Astrocyte (in vitro differentiated cells and primary cell): Measurements from ENCODE around the gene PRDM15. TPM values are rescaled to one million over a fixed set of nuclear protein-coding genes. Genes with fewer than 3 reads are reported as not detected.

ENCODE experiments used
- DNase-seq: peaks from one replicate; pipeline ENCODE4 v3.0.0-alpha.2; 2010; ENCODE audit warnings: low read depth
- FAIRE-seq: peaks from 2 replicates; lab custom pipeline; 2011; peaks lifted over from hg19 to GRCh38; lab: Jason Lieb, UNC
- H2AFZ ChIP-seq: 2 replicates; pipeline ENCODE4 v1.6.0; 2012; ENCODE audit warnings: low read depth, low read length, inconsistent platforms
- H3K27ac ChIP-seq: 2 replicates; pipeline ENCODE4 v1.5.1; 2011; ENCODE audit warnings: low read depth, low read length, inconsistent platforms
- H3K27me3 ChIP-seq: 2 replicates; pipeline ENCODE4 v1.6.0; 2011; ENCODE audit warnings: low read length, inconsistent platforms; ENCODE audit not compliant: insufficient read depth
- H3K36me3 ChIP-seq: 2 replicates; pipeline ENCODE4 v1.5.1; 2011; ENCODE audit warnings: low read length, inconsistent platforms; ENCODE audit not compliant: insufficient read depth
- H3K4me1 ChIP-seq: 2 replicates; pipeline ENCODE4 v1.5.1; 2011; ENCODE audit warnings: low read length, inconsistent platforms; ENCODE audit not compliant: insufficient read depth
- H3K4me2 ChIP-seq: 2 replicates; pipeline ENCODE4 v1.6.0; 2012; ENCODE audit warnings: low read length, inconsistent platforms
- H3K4me3 ChIP-seq: 2 replicates; pipeline ENCODE4 v1.5.1; 2011; ENCODE audit warnings: low read depth, mild to moderate bottlenecking, low read length, inconsistent platforms; ENCODE audit not compliant: insufficient read depth
- H3K79me2 ChIP-seq: 2 replicates; pipeline ENCODE4 v1.6.0; 2012; ENCODE audit warnings: mild to moderate bottlenecking, low read length, inconsistent platforms; ENCODE audit not compliant: insufficient read depth
- H3K9ac ChIP-seq: 2 replicates; pipeline ENCODE4 v1.6.0; 2012; ENCODE audit warnings: mild to moderate bottlenecking, low read length, inconsistent platforms
- H3K9me3 ChIP-seq: 2 replicates; pipeline ENCODE4 v1.5.1; 2012; ENCODE audit warnings: low read depth, mild to moderate bottlenecking, low read length, inconsistent platforms; ENCODE audit not compliant: insufficient read depth
- H4K20me1 ChIP-seq: 2 replicates; pipeline ENCODE4 v1.6.0; 2012; ENCODE audit warnings: low read length, inconsistent platforms; ENCODE audit not compliant: insufficient read depth
- H3K27ac Mint-ChIP-seq: one replicate; pipeline ENCODE4 v1.8.0; 2021; ENCODE audit warnings: mild to moderate bottlenecking, mixed read lengths; ENCODE audit not compliant: unreplicated experiment
- H3K27me3 Mint-ChIP-seq: one replicate; pipeline ENCODE4 v1.8.0; 2021; ENCODE audit warnings: low read depth, mixed read lengths; ENCODE audit not compliant: unreplicated experiment
- H3K36me3 Mint-ChIP-seq: one replicate; pipeline ENCODE4 v1.8.0; 2021; ENCODE audit warnings: low read depth, mixed read lengths; ENCODE audit not compliant: unreplicated experiment
- H3K4me1 Mint-ChIP-seq: one replicate; pipeline ENCODE4 v1.8.0; 2021; ENCODE audit warnings: low read depth, mixed read lengths; ENCODE audit not compliant: unreplicated experiment
- H3K4me3 Mint-ChIP-seq: one replicate; pipeline ENCODE4 v1.8.0; 2021; ENCODE audit warnings: mild to moderate bottlenecking, moderate library complexity, mixed read lengths; ENCODE audit not compliant: unreplicated experiment
- H3K9me3 Mint-ChIP-seq: one replicate; pipeline ENCODE4 v1.8.0; 2021; ENCODE audit warnings: mild to moderate bottlenecking, mixed read lengths; ENCODE audit not compliant: unreplicated experiment
- EZH2 ChIP-seq: IDR thresholded peaks from 2 replicates; pipeline ENCODE4 v1.6.1; 2012; ENCODE audit warnings: mild to moderate bottlenecking, low read length, inconsistent platforms; ENCODE audit not compliant: insufficient read depth
- total RNA-seq: library from RNA; stranded (reverse); gene quantifications from 2 replicates; pipeline ENCODE4 v1.2.1, GENCODE V29; 2021
- TF ChIP-seq, protein P1 (sequence below): IDR thresholded peaks from 2 replicates; pipeline ENCODE4 v1.5.1; 2011; ENCODE audit warnings: low read depth, mild to moderate bottlenecking, inconsistent platforms, low read length, moderate library complexity; ENCODE audit not compliant: insufficient read depth

The PRDM15 gene
- total RNA-seq, 1 donor from 2014 or later: 6.8 TPM

DNA sequence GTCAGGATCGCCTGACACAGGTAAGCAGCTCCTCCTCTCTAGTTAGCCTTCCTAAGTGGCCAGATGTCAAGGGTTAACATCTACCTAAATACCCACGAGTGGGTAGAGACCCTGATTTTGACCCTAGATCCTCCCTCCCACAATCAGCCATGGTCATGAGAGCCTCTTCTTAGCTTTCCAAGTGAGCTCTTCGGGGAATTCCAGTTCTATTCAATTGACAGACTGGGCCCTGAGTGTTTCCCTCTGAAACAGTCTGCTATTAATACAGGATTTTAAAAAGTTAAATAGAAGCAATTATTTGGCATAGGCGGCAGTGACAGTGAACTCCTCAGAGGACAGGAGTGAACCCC, 46.6 kb upstream of the PRDM15 start:
- no peaks in the 10 kb centered on the region for H3K36me3 Mint-ChIP-seq
- DNase-seq: no peak
- Histone ChIP-seq H3K4me2 (peak overlapping the region; percentile 93), H3K9me3 (no peaks in the 10 kb centered on the region), H3K27me3 (no peaks in the 10 kb centered on the region), H3K79me2 (no peaks in the 10 kb centered on the region), H3K36me3 (no peaks in the 10 kb centered on the region), H4K20me1 (no peaks in the 10 kb centered on the region), H3K4me1 (peaks cover 24% of the 10 kb centered on the region), H2AFZ (no peak overlapping the region), H3K27ac (no peak overlapping the region), H3K4me3 (no peak overlapping the region), H3K9ac (no peak overlapping the region)
- H3K4me3 Mint-ChIP-seq: no peak overlapping the region
- peak overlapping the region; percentile 80 for H3K27ac Mint-ChIP-seq
- peaks cover 17% of the 10 kb centered on the region for H3K4me1 Mint-ChIP-seq
- FAIRE-seq: no peak
- no peak for TF ChIP-seq EZH2
- TF ChIP-seq, protein P1, sequence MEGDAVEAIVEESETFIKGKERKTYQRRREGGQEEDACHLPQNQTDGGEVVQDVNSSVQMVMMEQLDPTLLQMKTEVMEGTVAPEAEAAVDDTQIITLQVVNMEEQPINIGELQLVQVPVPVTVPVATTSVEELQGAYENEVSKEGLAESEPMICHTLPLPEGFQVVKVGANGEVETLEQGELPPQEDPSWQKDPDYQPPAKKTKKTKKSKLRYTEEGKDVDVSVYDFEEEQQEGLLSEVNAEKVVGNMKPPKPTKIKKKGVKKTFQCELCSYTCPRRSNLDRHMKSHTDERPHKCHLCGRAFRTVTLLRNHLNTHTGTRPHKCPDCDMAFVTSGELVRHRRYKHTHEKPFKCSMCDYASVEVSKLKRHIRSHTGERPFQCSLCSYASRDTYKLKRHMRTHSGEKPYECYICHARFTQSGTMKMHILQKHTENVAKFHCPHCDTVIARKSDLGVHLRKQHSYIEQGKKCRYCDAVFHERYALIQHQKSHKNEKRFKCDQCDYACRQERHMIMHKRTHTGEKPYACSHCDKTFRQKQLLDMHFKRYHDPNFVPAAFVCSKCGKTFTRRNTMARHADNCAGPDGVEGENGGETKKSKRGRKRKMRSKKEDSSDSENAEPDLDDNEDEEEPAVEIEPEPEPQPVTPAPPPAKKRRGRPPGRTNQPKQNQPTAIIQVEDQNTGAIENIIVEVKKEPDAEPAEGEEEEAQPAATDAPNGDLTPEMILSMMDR: no peak
- no peaks in the 10 kb centered on the region for H3K27me3 Mint-ChIP-seq
- H3K9me3 Mint-ChIP-seq: no peaks in the 10 kb centered on the region

- peak; percentile 53 for DNase-seq
- no peaks in the 10 kb centered on the region for H3K9me3 Mint-ChIP-seq
- peaks cover 2% of the 10 kb centered on the region for H3K27me3 Mint-ChIP-seq
- Histone ChIP-seq H3K79me2 (no peaks in the 10 kb centered on the region), H3K4me2 (peak overlapping the region; percentile 67), H3K27ac (peak overlapping the region; percentile 56), H3K4me1 (peaks cover 22% of the 10 kb centered on the region), H3K4me3 (peak overlapping the region; percentile 3), H3K9me3 (no peaks in the 10 kb centered on the region), H2AFZ (no peak overlapping the region), H3K9ac (peak overlapping the region; percentile 36), H3K36me3 (no peaks in the 10 kb centered on the region), H4K20me1 (no peaks in the 10 kb centered on the region), H3K27me3 (no peaks in the 10 kb centered on the region)
- no peak overlapping the region for H3K4me3 Mint-ChIP-seq
- FAIRE-seq: no peak
- no peak for TF ChIP-seq EZH2
- TF ChIP-seq, protein P1: no peak
- H3K27ac Mint-ChIP-seq: no peak overlapping the region
- peaks cover 17% of the 10 kb centered on the region for H3K4me1 Mint-ChIP-seq
- peaks cover 2% of the 10 kb centered on the region for H3K36me3 Mint-ChIP-seq
These were observed 45.2 kb upstream of the PRDM15 start for GRCh38 chr21:41924368-41924754.

DNA sequence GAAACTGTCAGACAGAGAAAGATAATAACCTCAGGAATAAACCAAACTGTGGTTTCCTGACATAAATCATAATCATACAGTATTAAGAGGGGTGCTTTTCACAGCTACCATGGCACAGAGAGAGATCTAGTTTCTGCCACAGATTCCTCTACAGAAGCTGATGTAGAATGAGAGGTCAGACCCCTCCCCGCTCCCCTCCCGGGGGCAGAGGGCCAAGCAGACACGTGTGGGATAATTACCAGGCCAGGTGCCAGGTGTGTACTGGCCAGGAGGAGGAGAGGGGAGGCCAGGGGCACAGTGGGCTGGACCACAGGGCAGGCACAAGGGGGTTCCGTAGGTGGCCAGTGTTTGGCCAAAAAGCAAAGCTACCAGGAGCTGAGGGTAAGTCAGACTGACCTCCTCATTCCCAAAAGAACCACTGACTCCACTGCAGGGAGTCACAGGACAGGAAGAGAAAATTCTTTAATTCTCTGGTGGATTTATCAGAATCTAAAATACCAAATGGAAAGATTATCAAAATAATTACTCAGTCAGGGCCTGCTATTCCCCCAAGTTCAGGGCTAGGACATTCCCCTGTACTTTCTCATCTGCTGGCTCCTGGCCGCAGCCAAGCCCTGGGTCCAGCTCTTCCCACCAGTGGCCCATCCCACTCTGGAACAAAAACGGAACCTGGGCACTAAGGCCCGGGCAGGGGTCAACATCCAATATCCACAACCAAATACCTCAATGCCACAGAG, 44.7 kb upstream of the PRDM15 start:
- FAIRE-seq: no peak
- Histone ChIP-seq H3K79me2 (no peaks in the 10 kb centered on the region), H3K9ac (peak overlapping the region; percentile 36), H3K27me3 (no peaks in the 10 kb centered on the region), H3K4me2 (peak overlapping the region; percentile 67), H3K36me3 (no peaks in the 10 kb centered on the region), H3K4me1 (peaks cover 22% of the 10 kb centered on the region), H2AFZ (no peak overlapping the region), H3K27ac (peak overlapping the region; percentile 56), H3K9me3 (no peaks in the 10 kb centered on the region), H3K4me3 (peak overlapping the region; percentile 3), H4K20me1 (no peaks in the 10 kb centered on the region)
- Mint-ChIP-seq H3K36me3 (peaks cover 6% of the 10 kb centered on the region), H3K4me1 (peaks cover 17% of the 10 kb centered on the region), H3K9me3 (no peaks in the 10 kb centered on the region), H3K27ac (no peak overlapping the region), H3K27me3 (peaks cover 2% of the 10 kb centered on the region), H3K4me3 (no peak overlapping the region)
- TF ChIP-seq EZH2: no peak
- TF ChIP-seq, protein P1: no peak
- DNase-seq: peak; percentile 71
